Ovary (tissue), 3 donors: ENCODE data around the gene ADARB2.

ENCODE experiments used
- EP300 ChIP-seq: sonication (generic); formaldehyde crosslinking; IDR thresholded peaks from one replicate; pipeline ENCODE4 v1.6.1; 2017; ENCODE audit warnings: antibody characterized with exemption
- POLR2A ChIP-seq: fragments of 450-650 bp; IDR thresholded peaks from one replicate; pipeline ENCODE4 v1.6.1; 2017; ENCODE audit warnings: antibody characterized with exemption, mild to moderate bottlenecking, moderate library complexity
- TF ChIP-seq, protein P1 (sequence below), 3 donors: fragments of 450-650 bp in 2 of 3; fragments of 200-600 bp in 1 of 3; IDR thresholded peaks; one replicate each; pipeline versions ENCODE4 v1.5.1 to v1.8.0; 2016 to 2022; ENCODE audit warnings: antibody characterized with exemption in 3 of 3, mild to moderate bottlenecking in 1 of 3
- donor health status: DM: no; HTN: no; CAD: no.

DNA sequence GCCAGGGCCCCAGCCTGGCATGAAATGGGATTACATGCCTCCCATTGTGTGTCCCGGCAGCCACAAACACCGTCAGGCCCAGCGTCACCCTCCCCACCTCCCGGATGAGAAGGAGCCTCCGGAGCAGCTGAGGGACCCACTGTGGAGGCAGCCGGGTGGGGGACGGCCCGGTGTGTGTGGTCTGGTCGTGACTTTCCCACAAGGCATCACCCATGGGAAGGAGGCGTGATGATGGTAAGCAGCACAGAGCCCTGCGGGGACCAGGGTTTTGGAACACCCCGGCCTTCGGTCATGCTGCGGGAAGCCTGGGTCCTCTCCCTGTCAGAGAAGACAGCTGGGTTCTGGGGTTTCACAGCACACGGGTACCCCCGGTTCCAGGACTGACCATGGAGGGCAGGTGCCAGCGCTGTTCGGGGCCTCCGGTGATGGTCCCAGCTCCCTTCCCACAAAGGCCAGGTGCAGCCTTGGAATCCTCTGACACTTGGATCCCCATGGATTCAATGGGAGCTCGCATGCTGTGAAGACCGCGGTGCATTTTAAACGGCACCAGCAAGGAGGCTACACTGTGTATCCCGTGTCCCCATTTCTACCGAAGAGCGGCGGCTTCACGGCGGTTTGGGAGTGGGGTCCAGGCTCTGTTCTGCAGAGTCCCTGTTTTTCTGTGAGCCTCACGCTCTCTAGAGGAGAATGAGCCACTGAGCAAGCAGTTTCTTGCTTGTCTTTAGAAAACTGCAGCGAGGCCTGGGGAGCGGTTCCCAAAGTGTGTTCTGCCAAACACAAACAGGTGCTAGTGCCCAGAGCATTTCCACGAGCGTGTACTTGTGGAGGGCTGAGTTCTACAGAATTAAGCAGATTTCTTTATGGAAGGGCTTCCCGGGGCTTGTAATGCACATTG is 336.0 kb downstream of the ADARB2 start:
- TF ChIP-seq, protein P1, sequence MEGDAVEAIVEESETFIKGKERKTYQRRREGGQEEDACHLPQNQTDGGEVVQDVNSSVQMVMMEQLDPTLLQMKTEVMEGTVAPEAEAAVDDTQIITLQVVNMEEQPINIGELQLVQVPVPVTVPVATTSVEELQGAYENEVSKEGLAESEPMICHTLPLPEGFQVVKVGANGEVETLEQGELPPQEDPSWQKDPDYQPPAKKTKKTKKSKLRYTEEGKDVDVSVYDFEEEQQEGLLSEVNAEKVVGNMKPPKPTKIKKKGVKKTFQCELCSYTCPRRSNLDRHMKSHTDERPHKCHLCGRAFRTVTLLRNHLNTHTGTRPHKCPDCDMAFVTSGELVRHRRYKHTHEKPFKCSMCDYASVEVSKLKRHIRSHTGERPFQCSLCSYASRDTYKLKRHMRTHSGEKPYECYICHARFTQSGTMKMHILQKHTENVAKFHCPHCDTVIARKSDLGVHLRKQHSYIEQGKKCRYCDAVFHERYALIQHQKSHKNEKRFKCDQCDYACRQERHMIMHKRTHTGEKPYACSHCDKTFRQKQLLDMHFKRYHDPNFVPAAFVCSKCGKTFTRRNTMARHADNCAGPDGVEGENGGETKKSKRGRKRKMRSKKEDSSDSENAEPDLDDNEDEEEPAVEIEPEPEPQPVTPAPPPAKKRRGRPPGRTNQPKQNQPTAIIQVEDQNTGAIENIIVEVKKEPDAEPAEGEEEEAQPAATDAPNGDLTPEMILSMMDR (IDR thresholded peaks at IDR 0.05) = no peak
- TF ChIP-seq POLR2A = no peak
- no peak for TF ChIP-seq EP300
